Measurements from ENCODE around the gene UBL3.

UBL3 gene

DNA sequence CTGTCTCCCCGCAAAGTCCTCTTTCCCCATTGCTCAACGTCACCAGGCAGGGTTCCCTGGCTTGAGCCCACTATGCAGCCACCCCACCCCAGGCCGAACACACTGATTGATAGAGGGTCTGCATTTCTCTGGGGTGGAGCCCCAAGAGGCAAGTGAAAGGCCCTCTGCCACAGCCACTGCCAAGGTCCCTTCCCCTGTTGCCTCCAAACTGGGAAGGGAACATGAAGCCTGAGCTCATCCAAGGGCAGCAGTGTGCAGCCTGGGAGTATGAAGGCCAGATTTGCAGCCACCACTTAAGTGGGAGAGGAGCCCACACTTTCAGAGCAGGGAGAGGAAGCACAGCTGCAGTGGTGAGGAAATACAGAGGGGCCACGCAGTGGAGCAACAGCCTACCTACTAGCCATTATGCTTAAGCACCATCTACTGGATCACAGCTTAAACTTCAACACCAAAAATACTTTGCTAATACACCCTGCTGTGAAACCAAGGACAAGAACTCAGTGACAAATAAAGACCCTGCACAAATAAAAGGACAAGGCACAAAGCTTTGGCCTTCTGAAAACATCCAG is 48.6 kb downstream of the UBL3 start (continued):
- TF ChIP-seq, protein P1, sequence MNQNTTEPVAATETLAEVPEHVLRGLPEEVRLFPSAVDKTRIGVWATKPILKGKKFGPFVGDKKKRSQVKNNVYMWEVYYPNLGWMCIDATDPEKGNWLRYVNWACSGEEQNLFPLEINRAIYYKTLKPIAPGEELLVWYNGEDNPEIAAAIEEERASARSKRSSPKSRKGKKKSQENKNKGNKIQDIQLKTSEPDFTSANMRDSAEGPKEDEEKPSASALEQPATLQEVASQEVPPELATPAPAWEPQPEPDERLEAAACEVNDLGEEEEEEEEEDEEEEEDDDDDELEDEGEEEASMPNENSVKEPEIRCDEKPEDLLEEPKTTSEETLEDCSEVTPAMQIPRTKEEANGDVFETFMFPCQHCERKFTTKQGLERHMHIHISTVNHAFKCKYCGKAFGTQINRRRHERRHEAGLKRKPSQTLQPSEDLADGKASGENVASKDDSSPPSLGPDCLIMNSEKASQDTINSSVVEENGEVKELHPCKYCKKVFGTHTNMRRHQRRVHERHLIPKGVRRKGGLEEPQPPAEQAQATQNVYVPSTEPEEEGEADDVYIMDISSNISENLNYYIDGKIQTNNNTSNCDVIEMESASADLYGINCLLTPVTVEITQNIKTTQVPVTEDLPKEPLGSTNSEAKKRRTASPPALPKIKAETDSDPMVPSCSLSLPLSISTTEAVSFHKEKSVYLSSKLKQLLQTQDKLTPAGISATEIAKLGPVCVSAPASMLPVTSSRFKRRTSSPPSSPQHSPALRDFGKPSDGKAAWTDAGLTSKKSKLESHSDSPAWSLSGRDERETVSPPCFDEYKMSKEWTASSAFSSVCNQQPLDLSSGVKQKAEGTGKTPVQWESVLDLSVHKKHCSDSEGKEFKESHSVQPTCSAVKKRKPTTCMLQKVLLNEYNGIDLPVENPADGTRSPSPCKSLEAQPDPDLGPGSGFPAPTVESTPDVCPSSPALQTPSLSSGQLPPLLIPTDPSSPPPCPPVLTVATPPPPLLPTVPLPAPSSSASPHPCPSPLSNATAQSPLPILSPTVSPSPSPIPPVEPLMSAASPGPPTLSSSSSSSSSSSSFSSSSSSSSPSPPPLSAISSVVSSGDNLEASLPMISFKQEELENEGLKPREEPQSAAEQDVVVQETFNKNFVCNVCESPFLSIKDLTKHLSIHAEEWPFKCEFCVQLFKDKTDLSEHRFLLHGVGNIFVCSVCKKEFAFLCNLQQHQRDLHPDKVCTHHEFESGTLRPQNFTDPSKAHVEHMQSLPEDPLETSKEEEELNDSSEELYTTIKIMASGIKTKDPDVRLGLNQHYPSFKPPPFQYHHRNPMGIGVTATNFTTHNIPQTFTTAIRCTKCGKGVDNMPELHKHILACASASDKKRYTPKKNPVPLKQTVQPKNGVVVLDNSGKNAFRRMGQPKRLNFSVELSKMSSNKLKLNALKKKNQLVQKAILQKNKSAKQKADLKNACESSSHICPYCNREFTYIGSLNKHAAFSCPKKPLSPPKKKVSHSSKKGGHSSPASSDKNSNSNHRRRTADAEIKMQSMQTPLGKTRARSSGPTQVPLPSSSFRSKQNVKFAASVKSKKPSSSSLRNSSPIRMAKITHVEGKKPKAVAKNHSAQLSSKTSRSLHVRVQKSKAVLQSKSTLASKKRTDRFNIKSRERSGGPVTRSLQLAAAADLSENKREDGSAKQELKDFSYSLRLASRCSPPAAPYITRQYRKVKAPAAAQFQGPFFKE (tag by site-specific recombination; IDR thresholded peaks at IDR 0.05; ENCODE audit: borderline replicate concordance) = no peak
- TF ChIP-seq BCL11A (tag by site-specific recombination; IDR thresholded peaks at IDR 0.05; ENCODE audit: low read depth) (no peak), ZNF792 (tag by site-specific recombination; IDR thresholded peaks at IDR 0.05) (no peak), ZNF366 (tag by site-specific recombination; conservative IDR thresholded peaks at IDR 0.05) (no peak), ZNF623 (tag by site-specific recombination; IDR thresholded peaks at IDR 0.05) (no peak), ZFP41 (tag by site-specific recombination; IDR thresholded peaks at IDR 0.05; ENCODE audit: borderline replicate concordance) (no peak), ZNF416 (tag by site-specific recombination; IDR thresholded peaks at IDR 0.05) (no peak), TCF7L2 (IDR thresholded peaks at IDR 0.05; ENCODE audit: borderline replicate concordance, low read depth, low read length) (no peak), ZBTB7A (tag by site-specific recombination; IDR thresholded peaks at IDR 0.05; ENCODE audit: low read depth) (no peak), TRIM28 (IDR thresholded peaks at IDR 0.05; ENCODE audit: borderline replicate concordance, low read length) (no peak), ZNF350 (tag by site-specific recombination; IDR thresholded peaks at IDR 0.05) (no peak)
- TF ChIP-seq, protein P2, sequence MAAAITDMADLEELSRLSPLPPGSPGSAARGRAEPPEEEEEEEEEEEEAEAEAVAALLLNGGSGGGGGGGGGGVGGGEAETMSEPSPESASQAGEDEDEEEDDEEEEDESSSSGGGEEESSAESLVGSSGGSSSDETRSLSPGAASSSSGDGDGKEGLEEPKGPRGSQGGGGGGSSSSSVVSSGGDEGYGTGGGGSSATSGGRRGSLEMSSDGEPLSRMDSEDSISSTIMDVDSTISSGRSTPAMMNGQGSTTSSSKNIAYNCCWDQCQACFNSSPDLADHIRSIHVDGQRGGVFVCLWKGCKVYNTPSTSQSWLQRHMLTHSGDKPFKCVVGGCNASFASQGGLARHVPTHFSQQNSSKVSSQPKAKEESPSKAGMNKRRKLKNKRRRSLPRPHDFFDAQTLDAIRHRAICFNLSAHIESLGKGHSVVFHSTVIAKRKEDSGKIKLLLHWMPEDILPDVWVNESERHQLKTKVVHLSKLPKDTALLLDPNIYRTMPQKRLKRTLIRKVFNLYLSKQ (tag by site-specific recombination; IDR thresholded peaks at IDR 0.05; ENCODE audit: borderline replicate concordance) = no peak
- TF ChIP-seq, protein P3, sequence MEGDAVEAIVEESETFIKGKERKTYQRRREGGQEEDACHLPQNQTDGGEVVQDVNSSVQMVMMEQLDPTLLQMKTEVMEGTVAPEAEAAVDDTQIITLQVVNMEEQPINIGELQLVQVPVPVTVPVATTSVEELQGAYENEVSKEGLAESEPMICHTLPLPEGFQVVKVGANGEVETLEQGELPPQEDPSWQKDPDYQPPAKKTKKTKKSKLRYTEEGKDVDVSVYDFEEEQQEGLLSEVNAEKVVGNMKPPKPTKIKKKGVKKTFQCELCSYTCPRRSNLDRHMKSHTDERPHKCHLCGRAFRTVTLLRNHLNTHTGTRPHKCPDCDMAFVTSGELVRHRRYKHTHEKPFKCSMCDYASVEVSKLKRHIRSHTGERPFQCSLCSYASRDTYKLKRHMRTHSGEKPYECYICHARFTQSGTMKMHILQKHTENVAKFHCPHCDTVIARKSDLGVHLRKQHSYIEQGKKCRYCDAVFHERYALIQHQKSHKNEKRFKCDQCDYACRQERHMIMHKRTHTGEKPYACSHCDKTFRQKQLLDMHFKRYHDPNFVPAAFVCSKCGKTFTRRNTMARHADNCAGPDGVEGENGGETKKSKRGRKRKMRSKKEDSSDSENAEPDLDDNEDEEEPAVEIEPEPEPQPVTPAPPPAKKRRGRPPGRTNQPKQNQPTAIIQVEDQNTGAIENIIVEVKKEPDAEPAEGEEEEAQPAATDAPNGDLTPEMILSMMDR (tag by site-specific recombination; IDR thresholded peaks at IDR 0.05) = no peak
- TF ChIP-seq, protein P4, sequence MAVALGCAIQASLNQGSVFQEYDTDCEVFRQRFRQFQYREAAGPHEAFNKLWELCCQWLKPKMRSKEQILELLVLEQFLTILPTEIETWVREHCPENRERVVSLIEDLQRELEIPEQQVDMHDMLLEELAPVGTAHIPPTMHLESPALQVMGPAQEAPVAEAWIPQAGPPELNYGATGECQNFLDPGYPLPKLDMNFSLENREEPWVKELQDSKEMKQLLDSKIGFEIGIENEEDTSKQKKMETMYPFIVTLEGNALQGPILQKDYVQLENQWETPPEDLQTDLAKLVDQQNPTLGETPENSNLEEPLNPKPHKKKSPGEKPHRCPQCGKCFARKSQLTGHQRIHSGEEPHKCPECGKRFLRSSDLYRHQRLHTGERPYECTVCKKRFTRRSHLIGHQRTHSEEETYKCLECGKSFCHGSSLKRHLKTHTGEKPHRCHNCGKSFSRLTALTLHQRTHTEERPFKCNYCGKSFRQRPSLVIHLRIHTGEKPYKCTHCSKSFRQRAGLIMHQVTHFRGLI (tag by site-specific recombination; IDR thresholded peaks at IDR 0.05) = no peak

DNA sequence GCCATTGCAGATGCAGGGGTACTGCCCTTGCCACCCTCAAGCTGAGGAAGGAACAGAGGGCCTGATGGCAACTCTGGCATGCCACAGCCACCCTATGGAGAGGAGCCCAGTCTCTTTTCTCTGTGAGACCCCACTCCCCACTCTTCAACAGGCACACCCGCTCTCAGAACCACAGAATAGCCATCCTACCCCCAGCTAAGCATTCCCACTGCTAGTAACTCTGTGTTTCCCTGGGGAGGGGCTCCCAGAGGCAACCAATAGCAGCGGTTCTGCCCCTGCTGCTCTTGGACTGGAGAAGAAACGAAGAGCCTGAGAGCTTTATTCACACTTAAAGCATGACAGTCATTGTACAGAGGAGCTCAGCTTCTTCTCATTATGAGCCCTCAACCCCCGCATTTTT is 49.3 kb downstream of the UBL3 start:
- POLR2A ChIA-PET = no interaction called here
- no peak overlapping the region for H3K27ac ChIP-seq (ENCODE audit: extremely low read depth, low read depth, low read length)
- peaks cover 4% of the 10 kb centered on the region for H3K4me1 ChIP-seq (ENCODE audit: control insufficient read depth, insufficient read depth, low read length)
- no peaks in the 10 kb centered on the region for H3K9me3 ChIP-seq (ENCODE audit: control insufficient read depth, insufficient read depth, low read depth, low read length)
- no peak overlapping the region for H3K4me3 ChIP-seq (ENCODE audit: low read depth, low read length)
- CTCF ChIA-PET = interaction anchor here (1.2 kb wide), 1 partner anchor 44 kb away, joined by 3 read pairs; no protein-coding TSS in a partner anchor
- H3K36me3 ChIP-seq (ENCODE audit: control insufficient read depth in 2 of 2, insufficient read depth in 1 of 2, low read length in 2 of 2) = no peaks in the 10 kb centered on the region
- TF ChIP-seq ZNF707 (tag by site-specific recombination; IDR thresholded peaks at IDR 0.05) (no peak), ZFP41 (tag by site-specific recombination; IDR thresholded peaks at IDR 0.05; ENCODE audit: borderline replicate concordance) (no peak), ZFP37 (tag by site-specific recombination; IDR thresholded peaks at IDR 0.05) (no peak), KLF7 (tag by site-specific recombination; IDR thresholded peaks at IDR 0.05; ENCODE audit: borderline replicate concordance) (no peak), GLI4 (tag by site-specific recombination; IDR thresholded peaks at IDR 0.05) (no peak), ZNF112 (tag by site-specific recombination; IDR thresholded peaks at IDR 0.05) (no peak), ZNF16 (tag by site-specific recombination; IDR thresholded peaks at IDR 0.05; ENCODE audit: low read depth) (no peak), ZNF571 (tag by site-specific recombination; IDR thresholded peaks at IDR 0.05) (no peak), ZNF324 (tag by site-specific recombination; IDR thresholded peaks at IDR 0.05) (no peak), ZNF501 (tag by site-specific recombination; IDR thresholded peaks at IDR 0.05) (no peak)
- TF ChIP-seq, protein P5, sequence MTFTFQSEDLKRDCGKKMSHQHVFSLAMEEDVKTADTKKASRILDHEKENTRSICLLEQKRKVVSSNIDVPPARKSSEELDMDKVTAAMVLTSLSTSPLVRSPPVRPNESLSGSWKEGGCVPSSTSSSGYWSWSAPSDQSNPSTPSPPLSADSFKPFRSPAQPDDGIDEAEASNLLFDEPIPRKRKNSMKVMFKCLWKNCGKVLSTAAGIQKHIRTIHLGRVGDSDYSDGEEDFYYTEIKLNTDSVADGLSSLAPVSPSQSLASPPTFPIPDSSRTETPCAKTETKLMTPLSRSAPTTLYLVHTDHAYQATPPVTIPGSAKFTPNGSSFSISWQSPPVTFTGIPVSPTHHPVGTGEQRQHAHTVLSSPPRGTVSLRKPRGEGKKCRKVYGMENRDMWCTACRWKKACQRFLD (tag by site-specific recombination; IDR thresholded peaks at IDR 0.05) = no peak
- TF ChIP-seq, protein P6, sequence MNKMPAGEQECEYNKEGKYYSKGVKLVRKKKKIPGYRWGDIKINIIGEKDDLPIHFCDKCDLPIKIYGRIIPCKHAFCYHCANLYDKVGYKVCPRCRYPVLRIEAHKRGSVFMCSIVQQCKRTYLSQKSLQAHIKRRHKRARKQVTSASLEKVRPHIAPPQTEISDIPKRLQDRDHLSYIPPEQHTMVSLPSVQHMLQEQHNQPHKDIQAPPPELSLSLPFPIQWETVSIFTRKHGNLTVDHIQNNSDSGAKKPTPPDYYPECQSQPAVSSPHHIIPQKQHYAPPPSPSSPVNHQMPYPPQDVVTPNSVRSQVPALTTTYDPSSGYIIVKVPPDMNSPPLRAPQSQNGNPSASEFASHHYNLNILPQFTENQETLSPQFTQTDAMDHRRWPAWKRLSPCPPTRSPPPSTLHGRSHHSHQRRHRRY (tag by site-specific recombination; IDR thresholded peaks at IDR 0.05) = no peak
